AG04450 (cell line): Measurements from ENCODE around the gene PPP1R16B. TPM values are rescaled to one million over a fixed set of nuclear protein-coding genes. Genes with fewer than 3 reads are reported as not detected.
A peak's percentile ranks its signal among the peaks of the same experiment; 100 is the strongest.

Source experiments
- CTCF ChIA-PET: fragments of 300-600, 350-600 bp; formaldehyde crosslinking; extraction: SDS; loops from one replicate; lab custom pipeline; 2022; ENCODE audit warnings: antibody characterized with exemption, inconsistent platforms; lab: Charles Lee
- POLR2A ChIA-PET: fragments of 350-600 bp; formaldehyde crosslinking; extraction: SDS; loops from one replicate; lab custom pipeline; 2021; ENCODE audit warnings: antibody characterized with exemption, inconsistent platforms; lab: Yijun Ruan, JAX
- DNase-seq: peaks from one replicate; pipeline ENCODE4 v3.0.0-alpha.2; 2011; ENCODE audit warnings: low read depth, low spot score
- H3K27ac ChIP-seq: one replicate; pipeline ENCODE4 v1.5.1; 2012; ENCODE audit warnings: low read depth, low read length, control low read depth
- H3K27me3 ChIP-seq: one replicate; pipeline ENCODE4 v1.6.0; 2012; ENCODE audit warnings: low read length; ENCODE audit not compliant: control insufficient read depth, insufficient read depth
- H3K4me3 ChIP-seq: 2 replicates; pipeline ENCODE4 v1.5.1; 2011; ENCODE audit warnings: mild to moderate bottlenecking, low read depth, low read length, control low read depth
- H3K9me3 ChIP-seq: 2 replicates; pipeline ENCODE4 v1.5.1; 2012; ENCODE audit warnings: low read length; ENCODE audit not compliant: control insufficient read depth, insufficient read depth
- CTCF ChIP-seq: IDR thresholded peaks from 2 replicates; pipeline ENCODE4 v1.5.1; 2011; ENCODE audit warnings: low read depth, low read length, control low read depth, inconsistent platforms
- polyA minus RNA-seq: library from RNA; depleted of rRNA, polyadenylated mRNA; stranded (reverse); fragments of >200 nt; gene quantifications from 2 replicates; pipeline ENCODE4 v1.2.3, GENCODE V29; 2011; rRNA and poly(A)+ RNA removed
- polyA plus RNA-seq: library from polyadenylated mRNA; depleted of rRNA; stranded (reverse); fragments of >200 nt; gene quantifications from 2 replicates; pipeline ENCODE4 v1.2.3, GENCODE V29; 2011; rRNA removed

Gene PPP1R16B
- not detected in 2 replicates for polyA plus RNA-seq
- polyA minus RNA-seq = not detected in 2 replicates

DNA sequence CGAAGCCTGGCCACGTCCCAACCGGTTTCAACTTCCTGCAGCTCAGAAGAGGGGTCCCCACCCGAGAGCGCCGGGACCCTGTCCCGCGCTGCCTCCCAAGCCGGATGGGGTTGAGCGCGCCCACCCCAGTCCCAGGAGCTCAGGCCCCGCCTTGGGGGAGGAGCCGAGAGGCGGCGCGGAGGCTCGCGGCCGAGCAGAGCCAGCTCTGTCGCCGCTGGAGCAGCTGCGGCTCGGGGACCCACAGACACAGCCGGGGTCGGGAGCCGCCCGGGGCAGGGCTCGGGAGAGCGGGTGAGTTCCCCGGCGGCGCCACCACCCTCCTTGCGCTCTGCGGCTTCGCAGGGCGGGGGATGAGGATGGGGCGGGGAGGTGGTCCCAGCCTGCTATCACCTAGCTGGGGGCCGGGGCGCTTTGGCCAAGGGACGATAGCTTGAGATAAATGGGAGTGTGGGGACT lies at the start of gene PPP1R16B:
Gene PPP1R16B, plus strand, starts transcription at position 196 of the 456 bp plus-strand sequence. CDS start 30,229 bp downstream, outside the sequence.
- Histone ChIP-seq H3K27ac (no peak within 1 kb of the TSS), H3K4me3 (peak within 1 kb of the TSS; percentile 36), H3K27me3 (peaks cover 42% of the 10 kb centered on the region), H3K9me3 (no peaks in the 10 kb centered on the region; the same call in 1 of the 2 replicates)
- POLR2A ChIA-PET = no interaction called here
- no peak for DNase-seq
- CTCF ChIA-PET = interaction anchor here (0.5 to 1.4 kb wide), 3 partner anchors 145 to 757 kb away, joined by 3 to 4 read pairs (median 3); no protein-coding TSS in a partner anchor
- no peak for TF ChIP-seq CTCF

- ChIA-PET POLR2A (no interaction called here), CTCF (no interaction called here)
- no peak for DNase-seq
Observed at GRCh38 chr20:38757145-38757775, 48.2 kb upstream of the PPP1R16B start.

DNA sequence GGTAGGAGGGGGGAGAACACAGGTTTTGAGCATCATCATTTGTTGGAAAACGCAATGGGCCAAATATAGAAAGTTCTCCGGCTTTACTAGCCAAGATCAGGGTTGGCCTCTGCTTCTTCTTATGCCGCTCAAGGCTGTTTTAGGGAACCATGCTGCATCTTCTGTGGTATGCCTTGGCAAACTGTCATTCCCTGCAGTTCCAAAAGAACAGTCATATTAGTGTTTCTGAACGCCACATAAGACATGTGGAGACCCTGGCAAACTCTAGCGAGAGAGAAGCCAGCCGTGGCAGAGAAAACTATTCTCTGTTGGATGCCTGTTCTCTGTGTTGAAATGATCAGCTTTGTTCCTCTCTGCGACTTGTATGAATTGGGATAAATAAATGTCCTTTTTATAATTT lies 46.4 kb upstream of the PPP1R16B start:
- no peaks in the 10 kb centered on the region for H3K27me3 ChIP-seq
- ChIA-PET POLR2A (no interaction called here), CTCF (interaction anchor here (0.7 to 1.0 kb wide), 2 partner anchors 8 to 9 kb away, joined by 3 read pairs; no protein-coding TSS in a partner anchor)
- H3K27ac ChIP-seq = no peak overlapping the region
- no peak for DNase-seq
- H3K4me3 ChIP-seq = no peak overlapping the region
- TF ChIP-seq CTCF = no peak
- H3K9me3 ChIP-seq = no peaks in the 10 kb centered on the region

More at GRCh38 chr20:38757145-38757775, 48.2 kb upstream of the PPP1R16B start:
- Histone ChIP-seq H3K9me3 (no peaks in the 10 kb centered on the region), H3K27ac (no peak overlapping the region), H3K4me3 (no peak overlapping the region), H3K27me3 (no peaks in the 10 kb centered on the region)
- no peak for TF ChIP-seq CTCF

GRCh38 chr20:38760978-38761377 lies 44.5 kb upstream of the PPP1R16B start:
- TF ChIP-seq CTCF = no peak
- no peak for DNase-seq
- ChIA-PET CTCF (no interaction called here), POLR2A (no interaction called here)
- Histone ChIP-seq H3K27me3 (no peaks in the 10 kb centered on the region), H3K4me3 (no peak overlapping the region), H3K9me3 (no peaks in the 10 kb centered on the region), H3K27ac (no peak overlapping the region)

GRCh38 chr20:38762174-38762573 lies 43.3 kb upstream of the PPP1R16B start:
- no peaks in the 10 kb centered on the region for H3K27me3 ChIP-seq
- H3K4me3 ChIP-seq = no peak overlapping the region
- DNase-seq = no peak
- no peaks in the 10 kb centered on the region for H3K9me3 ChIP-seq
- H3K27ac ChIP-seq = no peak overlapping the region
- no peak for TF ChIP-seq CTCF
- ChIA-PET POLR2A (no interaction called here), CTCF (interaction anchor here (0.8 kb wide), 1 partner anchor 131 kb away, joined by 3 read pairs; no protein-coding TSS in a partner anchor)
